ENCODE measurements around the gene NRSN2.

NRSN2 gene

GRCh38 chr20:346640-347316 lies at the start of gene NRSN2:
Gene NRSN2, plus strand, starts transcription at chr20:347111. Its CDS starts 2,533 bp downstream, at chr20:349644.
- TF ChIP-seq CTCF (conservative IDR thresholded peaks at IDR 0.05; ENCODE audit: low read length) (no peak), EZH2phosphoT487 (IDR thresholded peaks at IDR 0.05; ENCODE audit: borderline replicate concordance) (no peak)
- Histone ChIP-seq H3K9me2 (replicated peaks; ENCODE audit: low read depth, low read length) (no peaks in the 10 kb centered on the region), H3K4me2 (ENCODE audit: low read depth, low read length, poor library complexity, severe bottlenecking) (peak within 1 kb of the TSS; percentile 87), H3K9me3 (ENCODE audit: insufficient read depth, low read depth, low read length) (no peaks in the 10 kb centered on the region), H3K36me3 (ENCODE audit: insufficient read depth, low read length) (no peaks in the 10 kb centered on the region), H4K20me1 (ENCODE audit: insufficient read depth, low read length, poor library complexity, severe bottlenecking) (no peaks in the 10 kb centered on the region), H3K4me3 (ENCODE audit: low read length, poor library complexity, severe bottlenecking) (peak within 1 kb of the TSS; percentile 76), H3F3A (ENCODE audit: low read depth) (0 out of 2 replicates have a peak, but pooled peaks cover 3% of the 10 kb centered on the region), H2AFZ (ENCODE audit: low read length) (peak within 1 kb of the TSS; percentile 88), H3K4me1 (ENCODE audit: insufficient read depth, low read length, poor library complexity, severe bottlenecking) (peaks cover 14% of the 10 kb centered on the region), H3K9ac (ENCODE audit: low read depth, low read length, poor library complexity, severe bottlenecking) (peak within 1 kb of the TSS; percentile 57), H3K27me3 (ENCODE audit: insufficient read depth, low read length, poor library complexity, severe bottlenecking) (no peaks in the 10 kb centered on the region), H3K79me2 (ENCODE audit: insufficient read depth, low read length) (no peaks in the 10 kb centered on the region)

GRCh38 chr20:297925-298775 lies 48.8 kb upstream of the NRSN2 start:
- H3K9me2 ChIP-seq (replicated peaks; ENCODE audit: low read depth, low read length), result no peaks in the 10 kb centered on the region
- H3K9me3 ChIP-seq (ENCODE audit: insufficient read depth, low read depth, low read length), result no peaks in the 10 kb centered on the region
- H3K27me3 ChIP-seq (ENCODE audit: insufficient read depth, low read length, poor library complexity, severe bottlenecking), result no peaks in the 10 kb centered on the region
- H3K4me3 ChIP-seq (ENCODE audit: low read length, poor library complexity, severe bottlenecking), result peak overlapping the region; percentile 85
- H3F3A ChIP-seq (ENCODE audit: low read depth), result no peaks in the 10 kb centered on the region; the same call in 1 of the 2 replicates
- no peak for TF ChIP-seq CTCF (conservative IDR thresholded peaks at IDR 0.05; ENCODE audit: low read length)
- TF ChIP-seq EZH2phosphoT487 (IDR thresholded peaks at IDR 0.05; ENCODE audit: borderline replicate concordance), result no peak
- peak overlapping the region; percentile 88 for H3K4me2 ChIP-seq (ENCODE audit: low read depth, low read length, poor library complexity, severe bottlenecking)
- peak overlapping the region; percentile 93 for H3K9ac ChIP-seq (ENCODE audit: low read depth, low read length, poor library complexity, severe bottlenecking)
- peaks cover 27% of the 10 kb centered on the region for H4K20me1 ChIP-seq (ENCODE audit: insufficient read depth, low read length, poor library complexity, severe bottlenecking)
- peak overlapping the region; percentile 50; the same call in 1 of the 2 replicates for H2AFZ ChIP-seq (ENCODE audit: low read length)
- H3K36me3 ChIP-seq (ENCODE audit: insufficient read depth, low read length), result no peaks in the 10 kb centered on the region
- peaks cover 41% of the 10 kb centered on the region for H3K4me1 ChIP-seq (ENCODE audit: insufficient read depth, low read length, poor library complexity, severe bottlenecking)
- peaks cover 49% of the 10 kb centered on the region for H3K79me2 ChIP-seq (ENCODE audit: insufficient read depth, low read length)

- H3F3A ChIP-seq (ENCODE audit: low read depth), result no peaks in the 10 kb centered on the region; the same call in 1 of the 2 replicates
- H3K4me3 ChIP-seq (ENCODE audit: low read length, poor library complexity, severe bottlenecking), result peak overlapping the region; percentile 85
- H3K27me3 ChIP-seq (ENCODE audit: insufficient read depth, low read length, poor library complexity, severe bottlenecking), result no peaks in the 10 kb centered on the region
- peaks cover 27% of the 10 kb centered on the region for H4K20me1 ChIP-seq (ENCODE audit: insufficient read depth, low read length, poor library complexity, severe bottlenecking)
- peaks cover 41% of the 10 kb centered on the region for H3K4me1 ChIP-seq (ENCODE audit: insufficient read depth, low read length, poor library complexity, severe bottlenecking)
- peaks cover 49% of the 10 kb centered on the region for H3K79me2 ChIP-seq (ENCODE audit: insufficient read depth, low read length)
- TF ChIP-seq CTCF (conservative IDR thresholded peaks at IDR 0.05; ENCODE audit: low read length) (no peak), EZH2phosphoT487 (IDR thresholded peaks at IDR 0.05; ENCODE audit: borderline replicate concordance) (no peak)
- peak overlapping the region; percentile 93 for H3K9ac ChIP-seq (ENCODE audit: low read depth, low read length, poor library complexity, severe bottlenecking)
- H3K4me2 ChIP-seq (ENCODE audit: low read depth, low read length, poor library complexity, severe bottlenecking), result peak overlapping the region; percentile 88
- no peaks in the 10 kb centered on the region for H3K9me2 ChIP-seq (replicated peaks; ENCODE audit: low read depth, low read length)
- H3K9me3 ChIP-seq (ENCODE audit: insufficient read depth, low read depth, low read length), result no peaks in the 10 kb centered on the region
- H2AFZ ChIP-seq (ENCODE audit: low read length), result no peak overlapping the region
- H3K36me3 ChIP-seq (ENCODE audit: insufficient read depth, low read length), result no peaks in the 10 kb centered on the region
These were observed 48.0 kb upstream of the NRSN2 start for GRCh38 chr20:298776-299391.

All from Loucy (cell line).